HL-60 (cell line): ENCODE data around the gene ANKH.

Experiments used
- CTCF ChIP-seq: IDR thresholded peaks from one replicate; pipeline ENCODE4 v1.5.1; 2011; ENCODE audit warnings: low read length, control low read depth, inconsistent platforms; ENCODE audit not compliant: insufficient read depth
- POLR2AphosphoS5 ChIP-seq: IDR thresholded peaks from 2 replicates; pipeline ENCODE4 v1.6.1; 2012; ENCODE audit warnings: low read depth

DNA sequence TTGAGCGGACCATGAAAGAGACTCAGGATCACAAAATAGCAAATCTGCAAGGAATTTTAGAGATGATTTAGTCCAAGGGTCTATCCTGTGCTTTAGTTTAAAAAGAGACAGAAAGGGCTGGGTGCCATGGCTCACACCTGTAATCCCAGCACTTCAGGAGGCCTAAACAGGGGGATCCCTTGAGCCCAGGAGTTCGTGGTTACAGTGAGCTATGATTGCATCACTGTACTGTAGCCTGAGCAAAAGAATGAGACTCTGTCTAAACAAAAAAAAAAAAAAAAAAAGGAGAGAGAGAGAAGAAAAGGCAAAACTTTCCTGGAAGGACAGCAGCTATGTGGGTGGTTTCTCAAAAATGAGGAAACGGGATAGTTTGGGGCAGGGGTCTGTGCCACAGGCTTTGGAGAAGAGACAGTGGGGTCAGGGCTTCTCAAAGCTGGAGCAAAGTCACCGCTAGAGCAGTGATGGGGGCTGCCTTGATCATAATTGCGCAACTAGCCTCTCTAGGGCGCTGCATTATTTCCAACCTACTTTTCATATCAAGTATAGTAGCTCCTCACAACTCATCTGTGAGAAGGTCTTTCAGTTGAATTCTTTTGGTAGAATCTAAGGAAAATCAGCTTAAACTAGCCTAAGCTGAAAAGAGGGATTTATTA, 8.5 kb upstream of the ANKH start:
- TF ChIP-seq CTCF, result no peak
- TF ChIP-seq POLR2AphosphoS5, result no peak
